ENCODE measurements around the gene PRPF40A. TPM values are rescaled to one million over a fixed set of nuclear protein-coding genes. Genes with fewer than 3 reads are reported as not detected.

The PRPF40A gene
- total and polyA plus RNA-seq, 2 of the 8 experiments (the other 6 are each of a cell fraction or from before 2014, with no cell fraction given) = 85.5 to 176 TPM

DNA sequence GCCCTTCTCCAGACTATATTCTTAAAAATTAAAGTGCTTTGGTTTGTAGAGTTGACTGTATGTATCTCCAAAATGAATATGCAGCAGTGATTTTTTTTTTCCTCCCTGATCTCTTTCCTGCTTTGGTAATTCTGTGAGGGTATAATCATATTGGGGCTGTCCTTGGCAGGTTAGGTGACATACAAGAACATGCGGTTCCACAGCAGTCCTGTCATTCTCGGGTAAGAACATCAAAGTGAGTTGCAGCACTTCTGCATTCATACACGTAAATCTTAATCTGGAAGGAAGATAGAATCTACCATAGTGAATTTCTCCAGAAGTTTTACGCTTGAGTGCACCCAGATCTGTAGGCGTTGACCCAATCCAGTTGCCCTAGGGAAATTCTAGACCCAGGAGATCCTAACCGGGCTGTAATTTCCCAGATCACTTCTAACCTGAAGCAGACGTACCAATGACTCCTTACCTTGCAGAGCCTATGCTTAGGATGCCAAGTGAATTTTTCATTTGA lies 109.4 kb downstream of the PRPF40A start:
- Histone ChIP-seq H3K9ac (replicated peaks in 1 of 4; ENCODE audit: extremely low read depth in 1 of 4, low read depth in 3 of 4, low read length in 3 of 4) (no peak overlapping the region), H3K56ac (replicated peaks; ENCODE audit: insufficient read length, low read depth, low read length) (no peak overlapping the region), H2AK5ac (ENCODE audit: low read depth, low read length) (no peak overlapping the region), H2BK120ac (replicated peaks; ENCODE audit: low read depth, low read length) (no peak overlapping the region), H3K4ac (replicated peaks; ENCODE audit: insufficient read length, low read depth, low read length) (no peak overlapping the region), H3K4me1 (replicated peaks in 1 of 4; ENCODE audit: control insufficient read depth in 3 of 4, insufficient read depth in 4 of 4, low read length in 3 of 4) (no peaks in the 10 kb centered on the region), H3K79me1 (ENCODE audit: low read depth, low read length) (no peaks in the 10 kb centered on the region; the same call in 1 of the 2 replicates), H2AFZ (ENCODE audit: low read length) (no peak overlapping the region), H4K8ac (ENCODE audit: extremely low read depth, insufficient read depth, low read length) (no peak overlapping the region), H3K18ac (ENCODE audit: extremely low read depth, low read length) (no peak overlapping the region), H3K27me3 (replicated peaks in 1 of 4; ENCODE audit: control insufficient read depth in 3 of 4, extremely low read depth in 1 of 4, insufficient read depth in 3 of 4, low read length in 3 of 4) (no peaks in the 10 kb centered on the region), H3K23me2 (ENCODE audit: low read depth, low read length) (no peaks in the 10 kb centered on the region), H3K4me2 (ENCODE audit: insufficient read depth in 1 of 2, low read depth in 2 of 2, low read length in 2 of 2) (no peak overlapping the region), H3K36me3 (ENCODE audit: control insufficient read depth in 2 of 4, insufficient read depth in 4 of 4, low read length in 3 of 4) (peaks cover 0 to 25% (median 7%) of the 10 kb centered on the region in 4 experiments; a peak in 4 of 8 replicates), H4K5ac (ENCODE audit: insufficient read length, low read depth, low read length) (no peak overlapping the region), H3K23ac (ENCODE audit: insufficient read length) (no peak overlapping the region), H4K20me1 (replicated peaks in 1 of 2; ENCODE audit: control insufficient read depth in 1 of 2, insufficient read depth in 2 of 2, low read length in 2 of 2) (no peaks in the 10 kb centered on the region), H2BK12ac (ENCODE audit: low read depth, low read length) (no peak overlapping the region), H2BK20ac (ENCODE audit: low read length) (no peak overlapping the region), H3K9me3 (ENCODE audit: insufficient read depth in 2 of 2, low read depth in 1 of 2, low read length in 1 of 2) (no peaks in the 10 kb centered on the region), H2BK5ac (ENCODE audit: low read depth, low read length) (no peak overlapping the region), H2BK15ac (ENCODE audit: low read length) (no peak overlapping the region), H3K27ac (ENCODE audit: low read depth, low read length) (no peak overlapping the region), H3K79me2 (ENCODE audit: control insufficient read depth in 1 of 2, insufficient read depth in 2 of 2, low read length in 2 of 2) (no peaks in the 10 kb centered on the region), H3K14ac (ENCODE audit: insufficient read length) (no peak overlapping the region), H3K4me3 (ENCODE audit: extremely low read depth in 1 of 4, insufficient read depth in 2 of 4, low read depth in 3 of 4, low read length in 4 of 4) (no peak overlapping the region), H4K91ac (replicated peaks; ENCODE audit: insufficient read length, low read length) (no peak overlapping the region)
- DNase-seq (ENCODE audit: low read depth in 1 of 2, low spot score in 2 of 2) = no peak
- FAIRE-seq = no peak
- ChIA-PET CTCF (ENCODE audit: partially characterized antibody) (no interaction called here), POLR2A (ENCODE audit: partially characterized antibody) (no interaction called here)
- TF ChIP-seq GABPA (IDR thresholded peaks at IDR 0.05; ENCODE audit: borderline replicate concordance, insufficient read depth, low read length) (no peak), JUND (IDR thresholded peaks at IDR 0.05; ENCODE audit: low read length) (no peak), EGR1 (IDR thresholded peaks at IDR 0.05; ENCODE audit: borderline replicate concordance, low read depth, low read length) (no peak), KDM4A (IDR thresholded peaks at IDR 0.05; ENCODE audit: low read depth, low read length, severe bottlenecking) (no peak), YY1 (IDR thresholded peaks at IDR 0.05; ENCODE audit: low read depth, low read length) (no peak), HDAC6 (IDR thresholded peaks at IDR 0.05; ENCODE audit: low read depth, low read length) (no peak)
- WGBS, 2 experiments (ENCODE audit: extremely low coverage in 1 of 2, insufficient coverage in 1 of 2, insufficient read length in 1 of 2, insufficient replicate concordance in 2 of 2, low coverage in 1 of 2, low lambda C conversion rate in 2 of 2, missing lambda C conversion rate in 1 of 2) = 85% methylated on average over 7 of the region's 7 CpGs; no CpG with 5 or more reads in 1 of the 2 experiments

Data from H1 (cell line).